Smooth muscle cell (in vitro differentiated cells): ENCODE results near the gene SEMA7A. TPM values are rescaled to one million over a fixed set of nuclear protein-coding genes. Genes with fewer than 3 reads are reported as not detected.

Source experiments
- DNase-seq: peaks from one replicate; lab custom pipeline; 2025; ENCODE audit not compliant: unreplicated experiment; lab: John Stamatoyannopoulos, UW
- H2AFZ ChIP-seq: fragments of 200-600 bp; sonication (generic); 2 replicates; pipeline ENCODE4 v1.6.0; 2016; ENCODE audit warnings: antibody characterized with exemption, low read depth, mild to moderate bottlenecking
- H3F3A ChIP-seq: fragments of 200-600 bp; sonication (generic); 2 replicates; pipeline ENCODE4 v1.6.0; 2017; ENCODE audit warnings: antibody characterized with exemption, low read depth
- H3K27ac ChIP-seq: fragments of 200-600 bp; sonication (generic); 2 replicates; pipeline ENCODE4 v1.5.1; 2016; ENCODE audit warnings: low read depth, mild to moderate bottlenecking
- H3K27me3 ChIP-seq: fragments of 200-600 bp; sonication (generic); 2 replicates; pipeline ENCODE4 v1.6.1; 2016; ENCODE audit warnings: low read depth, mild to moderate bottlenecking
- H3K36me3 ChIP-seq: fragments of 200-600 bp; sonication (generic); 2 replicates; pipeline ENCODE4 v1.5.1; 2016; ENCODE audit warnings: low read depth
- H3K4me1 ChIP-seq: fragments of 200-600 bp; sonication (generic); 2 replicates; pipeline ENCODE4 v1.5.1; 2016; ENCODE audit warnings: low read depth
- H3K4me2 ChIP-seq: fragments of 200-600 bp; sonication (generic); 2 replicates; pipeline ENCODE4 v1.6.0; 2016; ENCODE audit warnings: mild to moderate bottlenecking
- H3K4me3 ChIP-seq: fragments of 200-600 bp; sonication (generic); 2 replicates; pipeline ENCODE4 v1.5.1; 2016; ENCODE audit warnings: mild to moderate bottlenecking
- H3K79me2 ChIP-seq: fragments of 200-600 bp; sonication (generic); 2 replicates; pipeline ENCODE4 v1.6.0; 2016; ENCODE audit warnings: low read depth, mild to moderate bottlenecking
- H3K9ac ChIP-seq: fragments of 200-600 bp; sonication (generic); 2 replicates; pipeline ENCODE4 v1.6.0; 2016; ENCODE audit warnings: low read depth
- H3K9me3 ChIP-seq: fragments of 200-600 bp; sonication (generic); replicated peaks from 2 replicates; pipeline ENCODE4 v1.5.1; 2016; ENCODE audit warnings: low read depth
- H4K20me1 ChIP-seq: fragments of 200-600 bp; sonication (generic); 2 replicates; pipeline ENCODE4 v1.6.0; 2016; ENCODE audit warnings: low read depth
- CTCF ChIP-seq: fragments of 200-600 bp; sonication (generic); IDR thresholded peaks from 2 replicates; pipeline ENCODE4 v1.5.1; 2017; ENCODE audit warnings: borderline replicate concordance, mild to moderate bottlenecking, antibody characterized with exemption; ENCODE audit not compliant: insufficient read depth, poor library complexity, severe bottlenecking
- WGBS: methylation state at CpG from one replicate; pipeline ENCODE4 v1.1.7; 2016; ENCODE audit warnings: low lambda C conversion rate; 5-methylcytosine and 5-hydroxymethylcytosine counted together
- polyA plus RNA-seq: library from polyadenylated mRNA; unstranded; fragments of >200 nt; fragmentation: Nextera tagmentation; extraction: Ambion mirVana; gene quantifications from 2 replicates; pipeline ENCODE4 v1.2.1, GENCODE V29; 2016
- total RNA-seq: library from RNA; depleted of rRNA; stranded (reverse); fragments of >200 nt; gene quantifications from 2 replicates; pipeline ENCODE4 v1.2.3, GENCODE V29; 2014

SEMA7A gene
- total and polyA plus RNA-seq, 2 experiments from 2014 or later = 9.3 to 44.5 TPM

- H3K9ac ChIP-seq = no peak overlapping the region
- H2AFZ ChIP-seq = no peak overlapping the region
- peaks cover 6% of the 10 kb centered on the region for H3F3A ChIP-seq
- no peaks in the 10 kb centered on the region for H3K36me3 ChIP-seq
- no peak for TF ChIP-seq CTCF
- H3K9me3 ChIP-seq = no peaks in the 10 kb centered on the region
- DNase-seq = no peak
- H3K79me2 ChIP-seq = peaks cover 87% of the 10 kb centered on the region
- WGBS = 92% methylated on average over 8 of the region's 8 CpGs
- no peaks in the 10 kb centered on the region for H3K27me3 ChIP-seq
- H3K4me3 ChIP-seq = no peak overlapping the region
- H4K20me1 ChIP-seq = peaks cover 100% of the 10 kb centered on the region
- no peak overlapping the region for H3K4me2 ChIP-seq
- H3K4me1 ChIP-seq = peaks cover 38% of the 10 kb centered on the region
- H3K27ac ChIP-seq = peak overlapping the region; percentile 92
Observed at GRCh38 chr15:74424901-74425528, 8.7 kb downstream of the SEMA7A start.

GRCh38 chr15:74423431-74424257 lies 10.1 kb downstream of the SEMA7A start:
- H3K9ac ChIP-seq = peak overlapping the region; percentile 61
- peaks cover 38% of the 10 kb centered on the region for H3K4me1 ChIP-seq
- H3K4me2 ChIP-seq = peak overlapping the region; percentile 69
- TF ChIP-seq CTCF = no peak
- 58% methylated on average over 10 of the region's 10 CpGs for WGBS
- H3K4me3 ChIP-seq = no peak overlapping the region
- peaks cover 84% of the 10 kb centered on the region for H3K79me2 ChIP-seq
- H4K20me1 ChIP-seq = peaks cover 100% of the 10 kb centered on the region
- H3K9me3 ChIP-seq = no peaks in the 10 kb centered on the region
- H3F3A ChIP-seq = peaks cover 6% of the 10 kb centered on the region
- H3K27me3 ChIP-seq = no peaks in the 10 kb centered on the region
- H3K36me3 ChIP-seq = no peaks in the 10 kb centered on the region
- DNase-seq = no peak
- H3K27ac ChIP-seq = peak overlapping the region; percentile 92
- H2AFZ ChIP-seq = no peak overlapping the region

- no peak for DNase-seq
- Histone ChIP-seq H3K4me2 (peak overlapping the region; percentile 69), H3K4me1 (peaks cover 32% of the 10 kb centered on the region), H3F3A (peaks cover 6% of the 10 kb centered on the region), H3K79me2 (peaks cover 81% of the 10 kb centered on the region), H2AFZ (no peak overlapping the region), H3K9me3 (no peaks in the 10 kb centered on the region), H3K27me3 (no peaks in the 10 kb centered on the region), H3K9ac (peak overlapping the region; percentile 61), H3K36me3 (no peaks in the 10 kb centered on the region), H3K27ac (peak overlapping the region; percentile 92), H3K4me3 (no peak overlapping the region), H4K20me1 (peaks cover 100% of the 10 kb centered on the region)
- WGBS = 22% methylated on average over 14 of the region's 14 CpGs
- TF ChIP-seq CTCF = no peak
Observed at GRCh38 chr15:74422652-74423430, 10.9 kb downstream of the SEMA7A start.
